SHP77 (cell line): ENCODE results near the gene ANO3.

Experiments
- DNase-seq, 2 experiments: peaks; one replicate each; lab custom pipeline; 2025; lab: John Stamatoyannopoulos, UW

ANO3 gene

GRCh38 chr11:26493616-26494015, 161.7 kb downstream of the ANO3 start:
- no peak for DNase-seq

GRCh38 chr11:26507229-26507628, 175.3 kb downstream of the ANO3 start:
- DNase-seq: no peak

- no peak for DNase-seq
Observed at GRCh38 chr11:26510164-26510563, 178.2 kb downstream of the ANO3 start.

- DNase-seq: no peak
Observed at GRCh38 chr11:26510756-26511155, 178.8 kb downstream of the ANO3 start.

- DNase-seq: no peak
Observed at GRCh38 chr11:26512196-26512595, 180.3 kb downstream of the ANO3 start.

- no peak for DNase-seq
Observed at GRCh38 chr11:26519469-26519868, 187.5 kb downstream of the ANO3 start.

GRCh38 chr11:26522912-26523610, 191.1 kb downstream of the ANO3 start:
- peak in 1 of 2 experiments; percentile 4 for DNase-seq

GRCh38 chr11:26527685-26528084, 195.8 kb downstream of the ANO3 start:
- no peak for DNase-seq

- DNase-seq: no peak
Observed at GRCh38 chr11:26537341-26537740, 205.4 kb downstream of the ANO3 start.

GRCh38 chr11:26539517-26539916, 207.6 kb downstream of the ANO3 start:
- no peak for DNase-seq

- DNase-seq: no peak
Observed at GRCh38 chr11:26541870-26542269, 209.9 kb downstream of the ANO3 start.

- no peak for DNase-seq
Observed at GRCh38 chr11:26549176-26549575, 217.2 kb downstream of the ANO3 start.

GRCh38 chr11:26550022-26550421, 218.1 kb downstream of the ANO3 start:
- no peak for DNase-seq

GRCh38 chr11:26551186-26551801, 219.4 kb downstream of the ANO3 start:
- DNase-seq: no peak

- no peak for DNase-seq
Observed at GRCh38 chr11:26553182-26553581, 221.3 kb downstream of the ANO3 start.

- no peak for DNase-seq
Observed at GRCh38 chr11:26554455-26554854, 222.5 kb downstream of the ANO3 start.

- no peak for DNase-seq
Observed at GRCh38 chr11:26556582-26556981, 224.7 kb downstream of the ANO3 start.

GRCh38 chr11:26557666-26558065, 225.7 kb downstream of the ANO3 start:
- no peak for DNase-seq

GRCh38 chr11:26558190-26558589, 226.3 kb downstream of the ANO3 start:
- DNase-seq: no peak

GRCh38 chr11:26569646-26570045, 237.7 kb downstream of the ANO3 start:
- no peak for DNase-seq

- DNase-seq: no peak
Observed at GRCh38 chr11:26571861-26572654, 240.1 kb downstream of the ANO3 start, which contains the start of gene MUC15. MUC15 (minus strand) TSS chr11:26572263; CDS start chr11:26567094, 5,169 bp downstream.

GRCh38 chr11:26572770-26573402, 241.0 kb downstream of the ANO3 start:
- DNase-seq: no peak
